HG02938 (cell line): ENCODE measurements around the gene EPGN.

Experiments
- ATAC-seq: cut with Tn5 transposase; IDR thresholded peaks from one replicate; pipeline ENCODE4 v1.9.1; 2021; ENCODE audit warnings: mild to moderate bottlenecking, moderate library complexity; ENCODE audit not compliant: unreplicated experiment

Gene EPGN

GRCh38 chr4:74309223-74309622 is 953 bp downstream of the EPGN start:
- no peak for ATAC-seq

GRCh38 chr4:74311696-74312313 is 3.5 kb downstream of the EPGN start:
- no peak for ATAC-seq

GRCh38 chr4:74314329-74314728 is 6.1 kb downstream of the EPGN start:
- ATAC-seq, result no peak

- ATAC-seq, result no peak
Observed at GRCh38 chr4:74314944-74315343, 6.7 kb downstream of the EPGN start.

- ATAC-seq, result no peak
Observed at GRCh38 chr4:74315376-74315775, 7.1 kb downstream of the EPGN start.

- ATAC-seq, result no peak
Observed at GRCh38 chr4:74316397-74316796, 8.1 kb downstream of the EPGN start.

GRCh38 chr4:74317616-74318246 is 9.5 kb downstream of the EPGN start:
- no peak for ATAC-seq

GRCh38 chr4:74318276-74318675 is 10.0 kb downstream of the EPGN start:
- ATAC-seq, result no peak

GRCh38 chr4:74319470-74319869 is 11.2 kb downstream of the EPGN start:
- ATAC-seq, result no peak

- peak; percentile 65 for ATAC-seq
Observed at GRCh38 chr4:74320559-74321118, 12.4 kb downstream of the EPGN start.

GRCh38 chr4:74322301-74322700 is 14.0 kb downstream of the EPGN start:
- ATAC-seq, result no peak

- no peak for ATAC-seq
Observed at GRCh38 chr4:74323663-74324062, 15.4 kb downstream of the EPGN start.

GRCh38 chr4:74324262-74324661 is 16.0 kb downstream of the EPGN start:
- no peak for ATAC-seq

- ATAC-seq, result no peak
Observed at GRCh38 chr4:74325886-74326285, 17.6 kb downstream of the EPGN start.

- ATAC-seq, result no peak
Observed at GRCh38 chr4:74327762-74328161, 19.5 kb downstream of the EPGN start.

GRCh38 chr4:74328501-74328900 is 20.2 kb downstream of the EPGN start:
- ATAC-seq, result no peak

- no peak for ATAC-seq
Observed at GRCh38 chr4:74329307-74329706, 21.0 kb downstream of the EPGN start.

GRCh38 chr4:74330295-74330750 is 22.1 kb downstream of the EPGN start:
- no peak for ATAC-seq

GRCh38 chr4:74331252-74331651 is 23.0 kb downstream of the EPGN start:
- no peak for ATAC-seq

- no peak for ATAC-seq
Observed at GRCh38 chr4:74331944-74332343, 23.7 kb downstream of the EPGN start.

GRCh38 chr4:74334636-74335035 is 26.4 kb downstream of the EPGN start:
- ATAC-seq, result no peak

GRCh38 chr4:74335341-74336021 is 27.2 kb downstream of the EPGN start:
- ATAC-seq, result peak; percentile 83
